SK-N-SH treated with all-trans-retinoic acid at 6 μM for 48 hours (cell line): ENCODE results near the gene PNPLA8.

Experiments used
- ATAC-seq: fragments of 200-7000 bp; cut with Tn5 transposase; 3 replicates; pipeline ENCODE4 v1.9.1; 2020; ENCODE audit warnings: mild to moderate bottlenecking, moderate library complexity
- ARNTL ChIP-seq: fragments of 450-650 bp; formaldehyde crosslinking; IDR thresholded peaks from 2 replicates; pipeline ENCODE4 v1.5.0; 2020; ENCODE audit warnings: low read depth, mild to moderate bottlenecking, moderate library complexity, borderline replicate concordance
- BACH2 ChIP-seq: fragments of 250-450 bp; sonication (Bioruptor Pico); IDR thresholded peaks from 2 replicates; pipeline ENCODE4 v1.9.0; 2021; ENCODE audit warnings: mild to moderate bottlenecking, borderline replicate concordance
- CSDC2 ChIP-seq: fragments of 250-450 bp; sonication (Bioruptor Pico); IDR thresholded peaks from 2 replicates; pipeline ENCODE4 v1.5.0; 2020; ENCODE audit warnings: mild to moderate bottlenecking, moderate library complexity
- ESRRG ChIP-seq: fragments of 250-450 bp; sonication (Bioruptor Pico); IDR thresholded peaks from 2 replicates; pipeline ENCODE4 v1.6.1; 2021; ENCODE audit warnings: mild to moderate bottlenecking
- GLIS3 ChIP-seq: fragments of 250-450 bp; sonication (Bioruptor Pico); IDR thresholded peaks from 2 replicates; pipeline ENCODE4 v1.5.0; 2020; ENCODE audit warnings: mild to moderate bottlenecking, moderate library complexity
- ISL1 ChIP-seq: fragments of 250-450 bp; sonication (Bioruptor Pico); IDR thresholded peaks from 2 replicates; pipeline ENCODE4 v2.1.2; 2022; ENCODE audit warnings: mild to moderate bottlenecking, moderate library complexity
- OSR1 ChIP-seq: fragments of 250-450 bp; sonication (Bioruptor Pico); IDR thresholded peaks from 2 replicates; pipeline ENCODE4 v1.8.0; 2022; ENCODE audit warnings: moderate library complexity, mild to moderate bottlenecking, inconsistent platforms
- PPARA ChIP-seq: fragments of 250-450 bp; sonication (Bioruptor Pico); IDR thresholded peaks from 2 replicates; pipeline ENCODE4 v1.5.0; 2020; ENCODE audit warnings: mild to moderate bottlenecking, borderline replicate concordance
- RARB ChIP-seq: fragments of 250-450 bp; sonication (Bioruptor Pico); IDR thresholded peaks from 2 replicates; pipeline ENCODE4 v1.8.0; 2021; ENCODE audit warnings: mild to moderate bottlenecking, moderate library complexity
- SNAI2 ChIP-seq: fragments of 250-450 bp; sonication (Bioruptor Pico); IDR thresholded peaks from 2 replicates; pipeline ENCODE4 v1.5.0; 2020; ENCODE audit warnings: mild to moderate bottlenecking, moderate library complexity
- ZC3H10 ChIP-seq: fragments of 250-450 bp; sonication (Bioruptor Pico); IDR thresholded peaks from 2 replicates; pipeline ENCODE4 v1.5.1; 2021; ENCODE audit warnings: mild to moderate bottlenecking, moderate library complexity
- ZFP3 ChIP-seq: fragments of 250-450 bp; sonication (Bioruptor Pico); IDR thresholded peaks from 2 replicates; pipeline ENCODE4 v1.5.0; 2020; ENCODE audit warnings: mild to moderate bottlenecking, moderate library complexity
- ZFP30 ChIP-seq: fragments of 450-650 bp; formaldehyde crosslinking; IDR thresholded peaks from 2 replicates; pipeline ENCODE4 v1.5.0; 2022; ENCODE audit warnings: mild to moderate bottlenecking, moderate library complexity
- ZNF565 ChIP-seq: fragments of 450-650 bp; formaldehyde crosslinking; conservative IDR thresholded peaks from 2 replicates; pipeline ENCODE4 v1.5.0; 2020; ENCODE audit warnings: low read depth, mild to moderate bottlenecking, moderate library complexity
- ZNF70 ChIP-seq: fragments of 450-650 bp; formaldehyde crosslinking; IDR thresholded peaks from 2 replicates; pipeline ENCODE4 v1.5.0; 2020; ENCODE audit warnings: mild to moderate bottlenecking, moderate library complexity
- ZNF8 ChIP-seq: fragments of 450-650 bp; formaldehyde crosslinking; IDR thresholded peaks from 2 replicates; pipeline ENCODE4 v1.5.0; 2020; ENCODE audit warnings: mild to moderate bottlenecking, moderate library complexity
- TF ChIP-seq, protein P1 (sequence below): fragments of 250-450 bp; sonication (Bioruptor Pico); IDR thresholded peaks from 2 replicates; pipeline ENCODE4 v1.8.0; 2021; ENCODE audit warnings: low read depth, mild to moderate bottlenecking, moderate library complexity, borderline replicate concordance
- TF ChIP-seq, protein P2 (sequence below): fragments of 250-450 bp; sonication (Bioruptor Pico); IDR thresholded peaks from 2 replicates; pipeline ENCODE4 v1.8.0; 2020; ENCODE audit warnings: mild to moderate bottlenecking, moderate library complexity, borderline replicate concordance
- TF ChIP-seq, protein P3 (sequence below): fragments of 250-450 bp; sonication (Bioruptor Pico); IDR thresholded peaks from 2 replicates; pipeline ENCODE4 v1.5.1; 2020; ENCODE audit warnings: low read depth, mild to moderate bottlenecking, moderate library complexity
- TF ChIP-seq, protein P4 (sequence below): fragments of 250-450 bp; sonication (Bioruptor Pico); IDR thresholded peaks from 2 replicates; pipeline ENCODE4 v1.5.0; 2020; ENCODE audit warnings: mild to moderate bottlenecking, moderate library complexity
- TF ChIP-seq, protein P5 (sequence below): fragments of 250-450 bp; sonication (Bioruptor Pico); IDR thresholded peaks from 2 replicates; pipeline ENCODE4 v1.5.1; 2021; ENCODE audit warnings: mild to moderate bottlenecking, moderate library complexity

PNPLA8 gene

DNA sequence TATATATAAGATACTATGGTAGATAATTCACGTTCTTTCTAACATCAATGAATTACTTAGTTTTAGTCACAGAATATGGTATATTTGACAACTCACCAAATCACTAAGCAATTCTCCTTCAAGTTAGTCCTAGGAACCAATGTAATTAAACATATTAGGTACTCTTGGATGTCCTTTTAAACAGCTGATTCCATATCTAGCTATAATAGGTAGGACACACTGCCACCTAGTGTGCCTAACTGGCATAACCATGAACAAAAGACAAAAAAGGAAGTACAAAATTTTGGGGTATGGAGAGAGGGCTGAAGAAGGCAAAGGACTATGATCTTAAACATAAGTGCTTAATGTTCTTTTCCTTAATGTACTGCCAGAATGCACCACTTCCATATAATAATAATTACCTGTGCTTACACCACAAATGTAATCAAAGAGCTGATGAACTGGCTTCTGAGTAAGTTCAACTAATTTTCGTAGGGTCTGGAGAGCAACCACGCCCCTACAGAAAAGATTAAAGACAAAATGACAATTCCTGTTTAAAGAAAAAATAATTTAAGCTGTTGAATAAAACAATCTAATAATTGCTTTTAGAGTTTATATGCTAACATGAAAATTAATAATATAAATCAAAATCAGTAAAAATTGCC lies 28.7 kb downstream of the PNPLA8 start:
- ATAC-seq, result peak; percentile 78
- no peak for TF ChIP-seq ZFP30 (CRISPR knock-in tag)
- TF ChIP-seq, protein P1, sequence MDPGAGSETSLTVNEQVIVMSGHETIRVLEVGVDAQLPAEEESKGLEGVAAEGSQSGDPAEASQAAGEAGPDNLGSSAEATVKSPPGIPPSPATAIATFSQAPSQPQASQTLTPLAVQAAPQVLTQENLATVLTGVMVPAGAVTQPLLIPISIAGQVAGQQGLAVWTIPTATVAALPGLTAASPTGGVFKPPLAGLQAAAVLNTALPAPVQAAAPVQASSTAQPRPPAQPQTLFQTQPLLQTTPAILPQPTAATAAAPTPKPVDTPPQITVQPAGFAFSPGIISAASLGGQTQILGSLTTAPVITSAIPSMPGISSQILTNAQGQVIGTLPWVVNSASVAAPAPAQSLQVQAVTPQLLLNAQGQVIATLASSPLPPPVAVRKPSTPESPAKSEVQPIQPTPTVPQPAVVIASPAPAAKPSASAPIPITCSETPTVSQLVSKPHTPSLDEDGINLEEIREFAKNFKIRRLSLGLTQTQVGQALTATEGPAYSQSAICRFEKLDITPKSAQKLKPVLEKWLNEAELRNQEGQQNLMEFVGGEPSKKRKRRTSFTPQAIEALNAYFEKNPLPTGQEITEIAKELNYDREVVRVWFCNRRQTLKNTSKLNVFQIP (CRISPR knock-in tag), result no peak
- TF ChIP-seq SNAI2 (CRISPR knock-in tag), result no peak
- no peak for TF ChIP-seq OSR1
- no peak for TF ChIP-seq ESRRG (CRISPR knock-in tag)
- no peak for TF ChIP-seq ZNF8 (CRISPR knock-in tag)
- no peak for TF ChIP-seq RARB (CRISPR knock-in tag)
- TF ChIP-seq ZC3H10 (CRISPR knock-in tag), result no peak
- no peak for TF ChIP-seq ZFP3
- TF ChIP-seq, protein P2, sequence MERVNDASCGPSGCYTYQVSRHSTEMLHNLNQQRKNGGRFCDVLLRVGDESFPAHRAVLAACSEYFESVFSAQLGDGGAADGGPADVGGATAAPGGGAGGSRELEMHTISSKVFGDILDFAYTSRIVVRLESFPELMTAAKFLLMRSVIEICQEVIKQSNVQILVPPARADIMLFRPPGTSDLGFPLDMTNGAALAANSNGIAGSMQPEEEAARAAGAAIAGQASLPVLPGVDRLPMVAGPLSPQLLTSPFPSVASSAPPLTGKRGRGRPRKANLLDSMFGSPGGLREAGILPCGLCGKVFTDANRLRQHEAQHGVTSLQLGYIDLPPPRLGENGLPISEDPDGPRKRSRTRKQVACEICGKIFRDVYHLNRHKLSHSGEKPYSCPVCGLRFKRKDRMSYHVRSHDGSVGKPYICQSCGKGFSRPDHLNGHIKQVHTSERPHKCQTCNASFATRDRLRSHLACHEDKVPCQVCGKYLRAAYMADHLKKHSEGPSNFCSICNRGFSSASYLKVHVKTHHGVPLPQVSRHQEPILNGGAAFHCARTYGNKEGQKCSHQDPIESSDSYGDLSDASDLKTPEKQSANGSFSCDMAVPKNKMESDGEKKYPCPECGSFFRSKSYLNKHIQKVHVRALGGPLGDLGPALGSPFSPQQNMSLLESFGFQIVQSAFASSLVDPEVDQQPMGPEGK (CRISPR knock-in tag), result no peak

DNA sequence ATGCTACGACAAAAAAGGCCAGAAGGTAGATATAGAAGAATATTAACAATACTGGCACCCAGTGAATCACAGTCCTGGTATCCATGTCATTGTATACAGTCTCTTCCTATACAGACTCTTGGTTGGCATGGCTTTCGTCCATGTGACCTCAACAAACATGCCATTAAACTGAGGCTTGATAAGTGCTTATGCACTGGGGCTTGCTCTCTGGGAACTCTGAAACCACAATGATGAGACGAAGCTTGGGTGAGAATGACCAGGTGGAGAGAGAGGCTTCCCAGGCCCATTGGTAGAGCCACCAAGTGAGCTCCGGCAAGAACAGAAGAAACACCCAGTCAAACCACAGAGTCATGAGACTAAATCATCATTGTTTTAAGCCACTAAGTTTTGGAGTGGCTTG lies 33.2 kb downstream of the PNPLA8 start:
- no peak for ATAC-seq

More for the DNA sequence above, 33.2 kb downstream of the PNPLA8 start:
- TF ChIP-seq ARNTL (CRISPR knock-in tag) (no peak), ZFP3 (no peak), ISL1 (CRISPR knock-in tag) (no peak), SNAI2 (CRISPR knock-in tag) (no peak), ZNF8 (CRISPR knock-in tag) (no peak), RARB (CRISPR knock-in tag) (no peak), OSR1 (no peak), ZFP30 (CRISPR knock-in tag) (no peak), GLIS3 (no peak), ZNF70 (CRISPR knock-in tag) (no peak), ZNF565 (CRISPR knock-in tag) (no peak), ZC3H10 (CRISPR knock-in tag) (no peak), BACH2 (CRISPR knock-in tag) (no peak), CSDC2 (CRISPR knock-in tag) (no peak), PPARA (no peak)
- TF ChIP-seq, protein P1 (CRISPR knock-in tag), result no peak
- TF ChIP-seq, protein P3, sequence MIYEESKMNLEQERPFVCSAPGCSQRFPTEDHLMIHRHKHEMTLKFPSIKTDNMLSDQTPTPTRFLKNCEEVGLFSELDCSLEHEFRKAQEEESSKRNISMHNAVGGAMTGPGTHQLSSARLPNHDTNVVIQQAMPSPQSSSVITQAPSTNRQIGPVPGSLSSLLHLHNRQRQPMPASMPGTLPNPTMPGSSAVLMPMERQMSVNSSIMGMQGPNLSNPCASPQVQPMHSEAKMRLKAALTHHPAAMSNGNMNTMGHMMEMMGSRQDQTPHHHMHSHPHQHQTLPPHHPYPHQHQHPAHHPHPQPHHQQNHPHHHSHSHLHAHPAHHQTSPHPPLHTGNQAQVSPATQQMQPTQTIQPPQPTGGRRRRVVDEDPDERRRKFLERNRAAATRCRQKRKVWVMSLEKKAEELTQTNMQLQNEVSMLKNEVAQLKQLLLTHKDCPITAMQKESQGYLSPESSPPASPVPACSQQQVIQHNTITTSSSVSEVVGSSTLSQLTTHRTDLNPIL, result no peak
- TF ChIP-seq, protein P2 (CRISPR knock-in tag), result no peak
- TF ChIP-seq, protein P4, sequence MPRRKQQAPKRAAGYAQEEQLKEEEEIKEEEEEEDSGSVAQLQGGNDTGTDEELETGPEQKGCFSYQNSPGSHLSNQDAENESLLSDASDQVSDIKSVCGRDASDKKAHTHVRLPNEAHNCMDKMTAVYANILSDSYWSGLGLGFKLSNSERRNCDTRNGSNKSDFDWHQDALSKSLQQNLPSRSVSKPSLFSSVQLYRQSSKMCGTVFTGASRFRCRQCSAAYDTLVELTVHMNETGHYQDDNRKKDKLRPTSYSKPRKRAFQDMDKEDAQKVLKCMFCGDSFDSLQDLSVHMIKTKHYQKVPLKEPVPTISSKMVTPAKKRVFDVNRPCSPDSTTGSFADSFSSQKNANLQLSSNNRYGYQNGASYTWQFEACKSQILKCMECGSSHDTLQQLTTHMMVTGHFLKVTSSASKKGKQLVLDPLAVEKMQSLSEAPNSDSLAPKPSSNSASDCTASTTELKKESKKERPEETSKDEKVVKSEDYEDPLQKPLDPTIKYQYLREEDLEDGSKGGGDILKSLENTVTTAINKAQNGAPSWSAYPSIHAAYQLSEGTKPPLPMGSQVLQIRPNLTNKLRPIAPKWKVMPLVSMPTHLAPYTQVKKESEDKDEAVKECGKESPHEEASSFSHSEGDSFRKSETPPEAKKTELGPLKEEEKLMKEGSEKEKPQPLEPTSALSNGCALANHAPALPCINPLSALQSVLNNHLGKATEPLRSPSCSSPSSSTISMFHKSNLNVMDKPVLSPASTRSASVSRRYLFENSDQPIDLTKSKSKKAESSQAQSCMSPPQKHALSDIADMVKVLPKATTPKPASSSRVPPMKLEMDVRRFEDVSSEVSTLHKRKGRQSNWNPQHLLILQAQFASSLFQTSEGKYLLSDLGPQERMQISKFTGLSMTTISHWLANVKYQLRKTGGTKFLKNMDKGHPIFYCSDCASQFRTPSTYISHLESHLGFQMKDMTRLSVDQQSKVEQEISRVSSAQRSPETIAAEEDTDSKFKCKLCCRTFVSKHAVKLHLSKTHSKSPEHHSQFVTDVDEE, result no peak
- TF ChIP-seq, protein P5, sequence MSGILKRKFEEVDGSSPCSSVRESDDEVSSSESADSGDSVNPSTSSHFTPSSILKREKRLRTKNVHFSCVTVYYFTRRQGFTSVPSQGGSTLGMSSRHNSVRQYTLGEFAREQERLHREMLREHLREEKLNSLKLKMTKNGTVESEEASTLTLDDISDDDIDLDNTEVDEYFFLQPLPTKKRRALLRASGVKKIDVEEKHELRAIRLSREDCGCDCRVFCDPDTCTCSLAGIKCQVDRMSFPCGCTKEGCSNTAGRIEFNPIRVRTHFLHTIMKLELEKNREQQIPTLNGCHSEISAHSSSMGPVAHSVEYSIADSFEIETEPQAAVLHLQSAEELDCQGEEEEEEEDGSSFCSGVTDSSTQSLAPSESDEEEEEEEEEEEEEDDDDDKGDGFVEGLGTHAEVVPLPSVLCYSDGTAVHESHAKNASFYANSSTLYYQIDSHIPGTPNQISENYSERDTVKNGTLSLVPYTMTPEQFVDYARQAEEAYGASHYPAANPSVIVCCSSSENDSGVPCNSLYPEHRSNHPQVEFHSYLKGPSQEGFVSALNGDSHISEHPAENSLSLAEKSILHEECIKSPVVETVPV (CRISPR knock-in tag), result no peak
